K562 (cell line): ENCODE results near the gene PKLR. TPM values are rescaled to one million over a fixed set of nuclear protein-coding genes. Genes with fewer than 3 reads are reported as not detected.

ENCODE experiments used
- BCL6 ChIP-seq: fragments of 250-450 bp; sonication (Bioruptor Pico); IDR thresholded peaks from 2 replicates; pipeline ENCODE4 v1.4.0; 2020
- FOXK1 ChIP-seq: sonication (generic); formaldehyde crosslinking; IDR thresholded peaks from 2 replicates; pipeline ENCODE4 v1.8.0; 2022; ENCODE audit warnings: missing genetic modification reagents, mild to moderate bottlenecking, borderline replicate concordance
- ILF3 ChIP-seq: fragments of 450-650 bp; IDR thresholded peaks from 2 replicates; pipeline ENCODE4 v1.6.1; 2018; ENCODE audit warnings: antibody characterized with exemption, mild to moderate bottlenecking, moderate library complexity, borderline replicate concordance
- LCOR ChIP-seq: sonication (generic); formaldehyde crosslinking; IDR thresholded peaks from 2 replicates; pipeline ENCODE4 v1.8.0; 2022; ENCODE audit warnings: mild to moderate bottlenecking, missing genetic modification reagents
- NCOR1 ChIP-seq: fragments of 450-650 bp; IDR thresholded peaks from 2 replicates; pipeline ENCODE4 v1.6.1; 2016; ENCODE audit warnings: mild to moderate bottlenecking, moderate library complexity
- NFATC3 ChIP-seq: fragments of 450-650 bp; IDR thresholded peaks from 2 replicates; pipeline ENCODE4 v1.6.1; 2017; ENCODE audit warnings: mild to moderate bottlenecking
- POLR2AphosphoS2 ChIP-seq: IDR thresholded peaks from 2 replicates; pipeline ENCODE4 v1.6.1; 2012; ENCODE audit warnings: low read length, improper control_type of control experiment
- YY1 ChIP-seq, 3 experiments: IDR thresholded peaks; 2 replicates each; pipeline ENCODE4 v1.6.1; 2011; ENCODE audit warnings: low read length in 2 of 3, mild to moderate bottlenecking in 2 of 3, moderate library complexity in 2 of 3, borderline replicate concordance in 1 of 3, control low read depth in 1 of 3, low read depth in 1 of 3; ENCODE audit not compliant: insufficient read depth in 3 of 3, insufficient replicate concordance in 2 of 3, control insufficient read depth in 1 of 3, insufficient read length in 1 of 3; ENCODE audit errors: extremely low read depth in 1 of 3
- ZNF224 ChIP-seq: sonication (generic); formaldehyde crosslinking; IDR thresholded peaks from 2 replicates; pipeline ENCODE4 v1.8.0; 2022; ENCODE audit warnings: mild to moderate bottlenecking, missing genetic modification reagents
- polyA plus RNA-seq, 8 experiments: library from polyadenylated mRNA; depleted of rRNA in 4 of 8; stranded (reverse) in 5 of 8; unstranded in 3 of 8; fragments of >200 nt; fragmentation: Nextera tagmentation in 2 of 8; fragmentation: Illumina TruSeq in 1 of 8; extraction: Ambion mirVana in 2 of 8; extraction: Trizol in 1 of 8; gene quantifications; 2 replicates each; pipeline versions ENCODE4 v1.2.1 to v1.2.3, GENCODE V29; 2011 to 2014; ENCODE audit warnings: inconsistent platforms in 1 of 8, missing spikeins in 1 of 8
- total RNA-seq, 7 experiments: library from RNA; depleted of rRNA in 6 of 7; stranded (reverse); fragments of >200 nt in 6 of 7; fragmentation: Illumina TruSeq in 2 of 7; extraction: Trizol in 2 of 7; gene quantifications; 2 replicates each; pipeline versions ENCODE4 v1.2.1 to v1.2.3, GENCODE V29; 2011 to 2021; ENCODE audit warnings: low replicate concordance in 1 of 7
- TF ChIP-seq, protein P1 (sequence below): fragments of 450-650 bp; IDR thresholded peaks from 2 replicates; pipeline ENCODE4 v1.6.1; 2018; ENCODE audit warnings: mild to moderate bottlenecking, low read depth; ENCODE audit not compliant: partially characterized antibody
- TF ChIP-seq, protein P2 (sequence below): fragments of 450-650 bp; formaldehyde crosslinking; IDR thresholded peaks from 2 replicates; pipeline ENCODE4 v1.4.0; 2020; ENCODE audit warnings: mild to moderate bottlenecking, mixed read lengths
- TF ChIP-seq, protein P3 (sequence below): fragments of 250-450 bp; sonication (Bioruptor Pico); IDR thresholded peaks from 2 replicates; pipeline ENCODE4 v1.4.0; 2020
- TF ChIP-seq, protein P4 (sequence below): fragments of 450-650 bp; IDR thresholded peaks from 2 replicates; pipeline ENCODE4 v1.6.1; 2017; ENCODE audit warnings: antibody characterized with exemption
- TF ChIP-seq, protein P5 (sequence below): fragments of 450-650 bp; IDR thresholded peaks from 2 replicates; pipeline ENCODE4 v1.7.1; 2018; ENCODE audit warnings: mild to moderate bottlenecking, low read depth; ENCODE audit not compliant: partially characterized antibody
- TF ChIP-seq, protein P6 (sequence below): fragments of 250-450 bp; sonication (Bioruptor Pico); IDR thresholded peaks from 2 replicates; pipeline ENCODE4 v1.5.0; 2022; ENCODE audit warnings: mild to moderate bottlenecking

The PKLR gene
- total and polyA plus RNA-seq, 9 of the 15 experiments (the other 6 are each of a cell fraction or from before 2014, with no cell fraction given) = 10.7 to 78.4 (median 38.2) TPM

GRCh38 chr1:155324037-155324716 is 22.9 kb upstream of the PKLR start (continued):
- TF ChIP-seq, protein P1, sequence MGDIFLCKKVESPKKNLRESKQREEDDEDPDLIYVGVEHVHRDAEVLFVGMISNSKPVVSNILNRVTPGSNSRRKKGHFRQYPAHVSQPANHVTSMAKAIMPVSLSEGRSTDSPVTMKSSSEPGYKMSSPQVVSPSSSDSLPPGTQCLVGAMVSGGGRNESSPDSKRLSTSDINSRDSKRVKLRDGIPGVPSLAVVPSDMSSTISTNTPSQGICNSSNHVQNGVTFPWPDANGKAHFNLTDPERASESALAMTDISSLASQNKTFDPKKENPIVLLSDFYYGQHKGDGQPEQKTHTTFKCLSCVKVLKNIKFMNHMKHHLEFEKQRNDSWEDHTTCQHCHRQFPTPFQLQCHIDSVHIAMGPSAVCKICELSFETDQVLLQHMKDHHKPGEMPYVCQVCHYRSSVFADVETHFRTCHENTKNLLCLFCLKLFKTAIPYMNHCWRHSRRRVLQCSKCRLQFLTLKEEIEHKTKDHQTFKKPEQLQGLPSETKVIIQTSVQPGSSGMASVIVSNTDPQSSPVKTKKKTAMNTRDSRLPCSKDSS = no peak
- no peak for TF ChIP-seq FOXK1 (CRISPR knock-in tag)
- no peak for TF ChIP-seq NCOR1
- TF ChIP-seq, protein P2, sequence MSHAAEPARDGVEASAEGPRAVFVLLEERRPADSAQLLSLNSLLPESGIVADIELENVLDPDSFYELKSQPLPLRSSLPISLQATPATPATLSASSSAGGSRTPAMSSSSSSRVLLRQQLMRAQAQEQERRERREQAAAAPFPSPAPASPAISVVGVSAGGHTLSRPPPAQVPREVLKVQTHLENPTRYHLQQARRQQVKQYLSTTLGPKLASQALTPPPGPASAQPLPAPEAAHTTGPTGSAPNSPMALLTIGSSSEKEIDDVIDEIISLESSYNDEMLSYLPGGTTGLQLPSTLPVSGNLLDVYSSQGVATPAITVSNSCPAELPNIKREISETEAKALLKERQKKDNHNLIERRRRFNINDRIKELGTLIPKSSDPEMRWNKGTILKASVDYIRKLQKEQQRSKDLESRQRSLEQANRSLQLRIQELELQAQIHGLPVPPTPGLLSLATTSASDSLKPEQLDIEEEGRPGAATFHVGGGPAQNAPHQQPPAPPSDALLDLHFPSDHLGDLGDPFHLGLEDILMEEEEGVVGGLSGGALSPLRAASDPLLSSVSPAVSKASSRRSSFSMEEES (CRISPR knock-in tag) = no peak
- no peak for TF ChIP-seq ILF3
- TF ChIP-seq, protein P3, sequence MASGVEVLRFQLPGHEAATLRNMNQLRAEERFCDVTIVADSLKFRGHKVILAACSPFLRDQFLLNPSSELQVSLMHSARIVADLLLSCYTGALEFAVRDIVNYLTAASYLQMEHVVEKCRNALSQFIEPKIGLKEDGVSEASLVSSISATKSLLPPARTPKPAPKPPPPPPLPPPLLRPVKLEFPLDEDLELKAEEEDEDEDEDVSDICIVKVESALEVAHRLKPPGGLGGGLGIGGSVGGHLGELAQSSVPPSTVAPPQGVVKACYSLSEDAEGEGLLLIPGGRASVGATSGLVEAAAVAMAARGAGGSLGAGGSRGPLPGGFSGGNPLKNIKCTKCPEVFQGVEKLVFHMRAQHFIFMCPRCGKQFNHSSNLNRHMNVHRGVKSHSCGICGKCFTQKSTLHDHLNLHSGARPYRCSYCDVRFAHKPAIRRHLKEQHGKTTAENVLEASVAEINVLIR (CRISPR knock-in tag) = no peak
- no peak for TF ChIP-seq NFATC3
- TF ChIP-seq, protein P4, sequence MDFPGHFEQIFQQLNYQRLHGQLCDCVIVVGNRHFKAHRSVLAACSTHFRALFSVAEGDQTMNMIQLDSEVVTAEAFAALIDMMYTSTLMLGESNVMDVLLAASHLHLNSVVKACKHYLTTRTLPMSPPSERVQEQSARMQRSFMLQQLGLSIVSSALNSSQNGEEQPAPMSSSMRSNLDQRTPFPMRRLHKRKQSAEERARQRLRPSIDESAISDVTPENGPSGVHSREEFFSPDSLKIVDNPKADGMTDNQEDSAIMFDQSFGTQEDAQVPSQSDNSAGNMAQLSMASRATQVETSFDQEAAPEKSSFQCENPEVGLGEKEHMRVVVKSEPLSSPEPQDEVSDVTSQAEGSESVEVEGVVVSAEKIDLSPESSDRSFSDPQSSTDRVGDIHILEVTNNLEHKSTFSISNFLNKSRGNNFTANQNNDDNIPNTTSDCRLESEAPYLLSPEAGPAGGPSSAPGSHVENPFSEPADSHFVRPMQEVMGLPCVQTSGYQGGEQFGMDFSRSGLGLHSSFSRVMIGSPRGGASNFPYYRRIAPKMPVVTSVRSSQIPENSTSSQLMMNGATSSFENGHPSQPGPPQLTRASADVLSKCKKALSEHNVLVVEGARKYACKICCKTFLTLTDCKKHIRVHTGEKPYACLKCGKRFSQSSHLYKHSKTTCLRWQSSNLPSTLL = no peak
- TF ChIP-seq YY1 (IDR thresholded peaks at IDR 0.05; ENCODE audit: borderline replicate concordance in 1 of 3, control insufficient read depth in 1 of 3, extremely low read depth in 1 of 3, insufficient read depth in 3 of 3, insufficient read length in 1 of 3, insufficient replicate concordance in 2 of 3, low read depth in 1 of 3, low read length in 2 of 3) = peak in 1 of 3 experiments; percentile 51
- TF ChIP-seq, protein P5, sequence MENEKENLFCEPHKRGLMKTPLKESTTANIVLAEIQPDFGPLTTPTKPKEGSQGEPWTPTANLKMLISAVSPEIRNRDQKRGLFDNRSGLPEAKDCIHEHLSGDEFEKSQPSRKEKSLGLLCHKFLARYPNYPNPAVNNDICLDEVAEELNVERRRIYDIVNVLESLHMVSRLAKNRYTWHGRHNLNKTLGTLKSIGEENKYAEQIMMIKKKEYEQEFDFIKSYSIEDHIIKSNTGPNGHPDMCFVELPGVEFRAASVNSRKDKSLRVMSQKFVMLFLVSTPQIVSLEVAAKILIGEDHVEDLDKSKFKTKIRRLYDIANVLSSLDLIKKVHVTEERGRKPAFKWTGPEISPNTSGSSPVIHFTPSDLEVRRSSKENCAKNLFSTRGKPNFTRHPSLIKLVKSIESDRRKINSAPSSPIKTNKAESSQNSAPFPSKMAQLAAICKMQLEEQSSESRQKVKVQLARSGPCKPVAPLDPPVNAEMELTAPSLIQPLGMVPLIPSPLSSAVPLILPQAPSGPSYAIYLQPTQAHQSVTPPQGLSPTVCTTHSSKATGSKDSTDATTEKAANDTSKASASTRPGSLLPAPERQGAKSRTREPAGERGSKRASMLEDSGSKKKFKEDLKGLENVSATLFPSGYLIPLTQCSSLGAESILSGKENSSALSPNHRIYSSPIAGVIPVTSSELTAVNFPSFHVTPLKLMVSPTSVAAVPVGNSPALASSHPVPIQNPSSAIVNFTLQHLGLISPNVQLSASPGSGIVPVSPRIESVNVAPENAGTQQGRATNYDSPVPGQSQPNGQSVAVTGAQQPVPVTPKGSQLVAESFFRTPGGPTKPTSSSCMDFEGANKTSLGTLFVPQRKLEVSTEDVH = no peak
- TF ChIP-seq, protein P6, sequence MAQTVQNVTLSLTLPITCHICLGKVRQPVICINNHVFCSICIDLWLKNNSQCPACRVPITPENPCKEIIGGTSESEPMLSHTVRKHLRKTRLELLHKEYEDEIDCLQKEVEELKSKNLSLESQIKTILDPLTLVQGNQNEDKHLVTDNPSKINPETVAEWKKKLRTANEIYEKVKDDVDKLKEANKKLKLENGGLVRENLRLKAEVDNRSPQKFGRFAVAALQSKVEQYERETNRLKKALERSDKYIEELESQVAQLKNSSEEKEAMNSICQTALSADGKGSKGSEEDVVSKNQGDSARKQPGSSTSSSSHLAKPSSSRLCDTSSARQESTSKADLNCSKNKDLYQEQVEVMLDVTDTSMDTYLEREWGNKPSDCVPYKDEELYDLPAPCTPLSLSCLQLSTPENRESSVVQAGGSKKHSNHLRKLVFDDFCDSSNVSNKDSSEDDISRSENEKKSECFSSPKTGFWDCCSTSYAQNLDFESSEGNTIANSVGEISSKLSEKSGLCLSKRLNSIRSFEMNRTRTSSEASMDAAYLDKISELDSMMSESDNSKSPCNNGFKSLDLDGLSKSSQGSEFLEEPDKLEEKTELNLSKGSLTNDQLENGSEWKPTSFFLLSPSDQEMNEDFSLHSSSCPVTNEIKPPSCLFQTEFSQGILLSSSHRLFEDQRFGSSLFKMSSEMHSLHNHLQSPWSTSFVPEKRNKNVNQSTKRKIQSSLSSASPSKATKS (CRISPR knock-in tag) = no peak
- no peak for TF ChIP-seq BCL6 (CRISPR knock-in tag)
- TF ChIP-seq ZNF224 (CRISPR knock-in tag) = no peak
- no peak for TF ChIP-seq LCOR (CRISPR knock-in tag)
- no peak for TF ChIP-seq POLR2AphosphoS2
